ENCODE data around the gene SLC43A1. TPM values are rescaled to one million over a fixed set of nuclear protein-coding genes. Genes with fewer than 3 reads are reported as not detected.

SLC43A1 gene
- total and polyA plus RNA-seq, 4 donors: 85.6 to 171 (median 107) TPM

DNA sequence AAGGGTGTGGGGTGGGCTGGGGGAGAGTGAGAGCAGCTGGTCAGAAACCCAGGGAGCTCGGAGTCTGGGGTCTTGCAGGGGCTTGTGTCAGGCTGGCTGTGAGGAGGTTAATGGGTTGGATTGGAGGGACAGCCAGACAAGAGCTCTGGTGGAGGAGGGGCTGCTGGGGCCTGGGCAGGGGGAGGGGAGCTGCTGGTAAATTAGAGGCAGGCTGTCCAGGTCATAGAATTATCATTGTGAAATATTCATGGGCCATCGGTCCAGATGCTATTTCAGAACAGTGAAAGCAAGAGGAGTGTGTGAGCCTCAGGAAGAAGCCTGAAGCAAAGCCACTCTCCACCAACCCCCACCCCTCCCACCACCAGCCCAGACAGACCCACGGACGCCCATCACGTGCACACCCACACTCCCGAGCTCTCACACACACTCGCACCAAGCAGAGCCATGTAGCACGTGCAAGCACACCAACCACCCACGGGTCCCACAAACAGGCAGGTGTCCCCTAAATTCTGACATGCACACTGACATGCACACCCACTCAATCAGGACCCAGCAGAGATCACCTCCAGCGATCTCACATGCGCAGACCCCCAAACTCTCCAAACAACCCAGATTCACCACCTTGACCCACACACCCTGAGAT, 36.4 kb downstream of the SLC43A1 start:
- Histone ChIP-seq H3K4me3 (ENCODE audit: low read depth in 1 of 3, low read length in 3 of 3) (no peak overlapping the region), H3K36me3 (ENCODE audit: control insufficient read depth in 4 of 4, insufficient read depth in 3 of 4, low read depth in 1 of 4, low read length in 3 of 4) (peaks cover 0 to 7% (median under 1%) of the 10 kb centered on the region in 4 donors), H3K9me3 (ENCODE audit: control insufficient read depth in 4 of 4, low read length in 3 of 4) (no peaks in the 10 kb centered on the region), H3K27me3 (ENCODE audit: control insufficient read depth in 4 of 4, insufficient read depth in 4 of 4, low read length in 3 of 4) (no peaks in the 10 kb centered on the region), H3K9ac (ENCODE audit: low read depth in 1 of 2, low read length in 2 of 2) (no peak overlapping the region), H3K4me1 (ENCODE audit: control insufficient read depth in 4 of 4, insufficient read depth in 4 of 4, low read length in 3 of 4) (peaks cover 10 to 58% (median 34%) of the 10 kb centered on the region in 4 donors), H3K27ac (ENCODE audit: low read depth in 1 of 2, low read length in 2 of 2) (peak overlapping the region; percentile 8 to 38)
- TF ChIP-seq YY1 (IDR thresholded peaks at IDR 0.05) (no peak), HNF4A (conservative IDR thresholded peaks at IDR 0.05) (peak in 1 of 2 donors; percentile 17), FOXA1 (IDR thresholded peaks at IDR 0.05) (no peak), TAF1 (conservative IDR thresholded peaks at IDR 0.05) (no peak), NR2F2 (IDR thresholded peaks at IDR 0.05) (no peak), SP1 (IDR thresholded peaks at IDR 0.05) (no peak), RXRA (IDR thresholded peaks at IDR 0.05) (peak in 1 of 2 donors; percentile 20), ZBTB33 (IDR thresholded peaks at IDR 0.05) (no peak), CTCF (IDR thresholded peaks at IDR 0.05; ENCODE audit: low read depth, low read length, missing input control) (no peak), GABPA (IDR thresholded peaks at IDR 0.05 in 1 of 2, conservative IDR thresholded peaks at IDR 0.05 in 1 of 2) (no peak), RAD21 (IDR thresholded peaks at IDR 0.05) (no peak)
- 40% methylated on average over 11 of the region's 11 CpGs for WGBS
- DNase-seq (ENCODE audit: low spot score): no peak

- H3K27ac ChIP-seq (ENCODE audit: low read depth in 1 of 2, low read length in 2 of 2): peak overlapping the region; percentile 14 to 62
- no peaks in the 10 kb centered on the region for H3K36me3 ChIP-seq (ENCODE audit: control insufficient read depth in 4 of 4, insufficient read depth in 3 of 4, low read depth in 1 of 4, low read length in 3 of 4)
- H3K9me3 ChIP-seq (ENCODE audit: control insufficient read depth in 4 of 4, low read length in 3 of 4): no peaks in the 10 kb centered on the region
- no peak overlapping the region for H3K9ac ChIP-seq (ENCODE audit: low read depth in 1 of 2, low read length in 2 of 2)
- no peak overlapping the region for H3K4me3 ChIP-seq (ENCODE audit: low read depth in 1 of 3, low read length in 3 of 3)
- peaks cover 10 to 57% (median 37%) of the 10 kb centered on the region in 4 donors for H3K4me1 ChIP-seq (ENCODE audit: control insufficient read depth in 4 of 4, insufficient read depth in 4 of 4, low read length in 3 of 4)
- DNase-seq (ENCODE audit: low spot score): no peak
- WGBS: 68% methylated on average over 11 of the region's 11 CpGs
- TF ChIP-seq HNF4A (conservative IDR thresholded peaks at IDR 0.05): peak in 1 of 2 donors; percentile 16
- TF ChIP-seq, protein P1, sequence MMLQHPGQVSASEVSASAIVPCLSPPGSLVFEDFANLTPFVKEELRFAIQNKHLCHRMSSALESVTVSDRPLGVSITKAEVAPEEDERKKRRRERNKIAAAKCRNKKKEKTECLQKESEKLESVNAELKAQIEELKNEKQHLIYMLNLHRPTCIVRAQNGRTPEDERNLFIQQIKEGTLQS (IDR thresholded peaks at IDR 0.05): no peak
- H3K27me3 ChIP-seq (ENCODE audit: control insufficient read depth in 4 of 4, insufficient read depth in 4 of 4, low read length in 3 of 4): no peaks in the 10 kb centered on the region
Measured at GRCh38 chr11:57477507-57478189, 37.9 kb downstream of the SLC43A1 start.

Measured in liver (tissue), 9 donors.